Peyer's patch (tissue), 4 donors: ENCODE data around the gene GOLGA8H.
A peak's percentile ranks its signal among the peaks of the same experiment; 100 is the strongest.
"Not testable (repeated sequence)": the region's sequence is repeated elsewhere in the genome, so short reads cannot be mapped to it uniquely, and the experiment has no call there.

Experiments used
- CTCF ChIP-seq, 6 experiments: fragments of 450-650 bp in 4 of 6; fragments of 200-600 bp in 2 of 6; sonication (generic) in 1 of 6; IDR thresholded peaks; one replicate each; pipeline ENCODE4 v1.5.1; 2017 to 2019; ENCODE audit warnings: antibody characterized with exemption in 6 of 6, mild to moderate bottlenecking in 3 of 6, moderate library complexity in 1 of 6
- POLR2A ChIP-seq, 2 donors: fragments of 450-650 bp; IDR thresholded peaks; one replicate each; pipeline ENCODE4 v1.5.1; 2017; ENCODE audit warnings: antibody characterized with exemption in 2 of 2, mild to moderate bottlenecking in 2 of 2, moderate library complexity in 2 of 2

GRCh38 chr15:30661154-30661553 lies 57.3 kb downstream of the GOLGA8H start:
- TF ChIP-seq CTCF (IDR thresholded peaks at IDR 0.05) = peak in 5 of 6 experiments; percentile 24 to 61 (median 49)
- TF ChIP-seq POLR2A (IDR thresholded peaks at IDR 0.05) = not testable (repeated sequence)
